SKM-1 treated with dmso at 0.1 percent for 144 hours (cell line): Measurements from ENCODE around the gene FBLN1.
"Not testable (repeated sequence)": the region's sequence is repeated elsewhere in the genome, so short reads cannot be mapped to it uniquely, and the experiment has no call there.

Source experiments
- DNase-seq: peaks from one replicate; lab custom pipeline; 2025; ENCODE audit not compliant: unreplicated experiment; lab: John Stamatoyannopoulos, UW

The FBLN1 gene

GRCh38 chr22:45475851-45476514 lies 26.7 kb upstream of the FBLN1 start:
- DNase-seq, result no peak

DNA sequence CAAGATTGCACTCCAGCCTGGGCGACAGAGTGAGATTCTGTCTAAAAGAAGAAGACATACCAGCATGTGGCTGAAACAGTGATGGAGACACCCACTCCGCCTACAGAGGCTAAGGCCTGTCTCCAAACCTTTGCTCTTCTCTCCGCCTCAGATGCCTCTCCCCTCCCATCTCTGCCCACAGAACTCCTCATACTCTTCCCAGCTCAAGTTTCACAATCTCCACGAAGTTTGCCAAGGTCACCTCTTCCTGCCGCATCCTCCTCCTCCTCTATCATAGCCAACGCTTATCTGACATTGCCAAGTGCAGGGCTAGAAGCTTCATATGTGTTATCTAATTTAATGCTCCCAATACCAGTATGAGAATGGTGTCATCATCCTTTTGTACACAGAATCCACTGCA lies 25.9 kb upstream of the FBLN1 start:
- DNase-seq, result no peak

- no peak for DNase-seq
Measured at GRCh38 chr22:45477366-45478107, 25.1 kb upstream of the FBLN1 start.

GRCh38 chr22:45478108-45478771 lies 24.4 kb upstream of the FBLN1 start:
- no peak for DNase-seq

GRCh38 chr22:45480717-45481116 lies 22.0 kb upstream of the FBLN1 start:
- no peak for DNase-seq

DNA sequence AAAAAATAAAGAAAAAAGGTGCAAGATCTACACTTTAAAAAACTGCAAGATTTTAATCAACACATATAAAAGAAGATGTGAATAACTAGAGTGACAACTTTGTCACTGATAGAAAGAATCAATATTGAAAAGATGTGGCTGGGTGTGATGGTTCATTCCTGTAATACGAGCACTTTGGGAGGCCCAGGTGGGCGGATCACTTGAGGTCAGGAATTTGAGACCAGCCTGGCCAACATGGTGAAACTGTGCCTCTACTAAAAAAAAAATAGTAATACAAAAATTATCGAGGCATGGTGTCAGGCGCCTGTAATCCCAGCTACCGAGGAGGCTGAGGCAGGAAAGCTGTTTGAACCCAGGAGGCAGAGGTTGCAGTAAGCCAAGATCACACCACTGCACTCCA lies 21.0 kb upstream of the FBLN1 start:
- DNase-seq, result no peak

DNA sequence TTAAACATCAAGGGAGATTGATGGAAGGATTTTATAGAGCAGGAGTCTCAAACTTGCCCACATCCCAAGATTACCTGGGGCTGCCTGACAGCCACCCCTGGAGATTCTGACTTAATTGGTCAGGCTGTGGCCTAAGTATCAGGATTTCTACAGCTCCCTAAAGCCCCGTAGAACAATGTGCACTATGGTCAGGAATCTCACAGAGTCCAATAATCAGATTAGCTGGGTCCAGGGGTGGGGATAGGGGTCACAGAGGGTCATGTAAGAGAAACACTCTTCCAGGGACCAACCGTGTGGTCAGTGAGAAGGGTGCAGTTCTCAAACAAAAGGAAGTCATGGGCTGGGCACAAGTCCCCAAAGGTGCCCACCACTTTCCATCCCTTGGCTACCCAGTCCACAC lies 20.5 kb upstream of the FBLN1 start:
- DNase-seq, result no peak

DNA sequence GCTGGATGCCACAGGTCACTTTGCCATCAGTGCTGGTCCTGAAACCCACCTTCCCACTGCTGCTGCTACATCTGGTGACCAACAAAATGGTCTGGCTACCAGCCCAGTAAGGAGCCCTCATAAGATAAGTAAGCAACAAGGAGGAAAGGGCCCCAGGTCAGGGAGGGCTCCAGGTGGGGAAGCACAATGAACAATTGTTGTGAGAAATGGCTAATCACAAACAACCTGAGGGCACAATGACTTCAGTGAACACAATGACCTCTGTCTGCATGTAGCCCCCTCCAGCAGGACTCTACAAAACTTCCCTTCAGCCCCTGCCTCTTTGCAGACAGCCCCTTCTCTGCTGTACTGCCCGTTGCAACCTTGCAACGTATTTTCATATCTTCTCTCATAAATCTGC lies 19.4 kb upstream of the FBLN1 start:
- DNase-seq, result no peak

- DNase-seq, result no peak
Measured at GRCh38 chr22:45483918-45484499, 18.7 kb upstream of the FBLN1 start.

DNA sequence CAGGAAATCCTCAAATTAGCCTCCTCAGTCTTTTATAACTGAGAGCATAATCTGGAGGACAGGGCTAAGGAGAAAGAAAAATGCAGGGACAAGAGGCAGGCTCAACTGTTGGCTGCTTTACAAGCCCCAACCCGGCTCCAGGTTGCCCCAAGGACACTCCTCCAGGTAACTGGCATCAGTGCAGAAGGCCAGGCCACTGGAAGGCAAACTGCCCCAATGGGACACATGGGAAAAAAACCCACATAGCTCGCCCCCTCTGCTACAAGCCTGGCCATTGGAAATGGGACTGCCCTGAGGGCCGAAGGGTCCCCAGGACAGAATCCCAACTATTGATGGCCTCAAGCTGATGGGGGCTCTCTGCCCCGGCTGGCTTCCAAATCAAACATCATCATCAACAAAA lies 17.9 kb upstream of the FBLN1 start:
- no peak for DNase-seq

DNA sequence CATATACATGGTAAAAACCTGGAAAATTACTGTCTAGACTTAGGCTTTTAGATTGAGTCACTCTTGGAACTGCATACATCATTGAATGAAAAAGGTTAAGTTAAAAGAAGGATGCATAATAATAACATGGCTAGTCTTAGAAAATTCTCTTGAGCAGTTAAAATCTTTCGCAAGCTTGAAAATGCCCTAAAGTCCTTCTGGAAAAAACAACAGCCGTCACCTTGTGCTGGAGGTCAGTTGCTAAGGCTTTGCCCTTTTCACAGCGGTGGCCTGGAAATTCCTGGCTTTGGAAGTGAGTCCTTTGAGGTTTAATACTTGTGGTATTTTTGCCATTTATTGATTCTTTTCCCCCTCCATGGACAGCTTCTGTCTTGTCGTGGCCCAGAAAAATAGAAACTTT lies 17.4 kb upstream of the FBLN1 start:
- no peak for DNase-seq

- DNase-seq, result no peak
Measured at GRCh38 chr22:45488764-45489370, 13.8 kb upstream of the FBLN1 start.

GRCh38 chr22:45490836-45491235 lies 11.8 kb upstream of the FBLN1 start:
- DNase-seq, result no peak

GRCh38 chr22:45491841-45492240 lies 10.8 kb upstream of the FBLN1 start:
- no peak for DNase-seq

- no peak for DNase-seq
Measured at GRCh38 chr22:45493286-45493771, 9.4 kb upstream of the FBLN1 start.

GRCh38 chr22:45494306-45494705 lies 8.4 kb upstream of the FBLN1 start:
- not testable (repeated sequence) for DNase-seq

DNA sequence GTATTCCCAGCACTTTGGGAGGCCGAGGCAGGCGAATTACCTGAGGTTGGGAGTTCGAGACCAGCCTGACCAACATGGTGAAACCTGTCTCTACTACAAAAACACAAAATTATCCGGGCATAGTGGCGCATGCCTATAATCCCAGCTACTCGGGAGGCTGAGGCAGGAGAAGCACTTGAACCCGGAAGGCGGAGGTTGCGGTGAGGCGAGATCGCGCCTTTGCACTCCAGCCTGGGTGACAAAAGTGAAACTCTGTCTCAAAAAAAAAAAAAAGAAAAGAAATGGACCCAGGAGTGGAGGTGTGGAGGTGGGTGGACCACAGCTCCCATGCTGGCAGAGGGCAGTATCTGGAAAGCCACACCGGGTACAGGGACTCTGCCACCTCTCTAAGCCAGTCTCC lies 7.1 kb upstream of the FBLN1 start:
- DNase-seq, result not testable (repeated sequence)

DNA sequence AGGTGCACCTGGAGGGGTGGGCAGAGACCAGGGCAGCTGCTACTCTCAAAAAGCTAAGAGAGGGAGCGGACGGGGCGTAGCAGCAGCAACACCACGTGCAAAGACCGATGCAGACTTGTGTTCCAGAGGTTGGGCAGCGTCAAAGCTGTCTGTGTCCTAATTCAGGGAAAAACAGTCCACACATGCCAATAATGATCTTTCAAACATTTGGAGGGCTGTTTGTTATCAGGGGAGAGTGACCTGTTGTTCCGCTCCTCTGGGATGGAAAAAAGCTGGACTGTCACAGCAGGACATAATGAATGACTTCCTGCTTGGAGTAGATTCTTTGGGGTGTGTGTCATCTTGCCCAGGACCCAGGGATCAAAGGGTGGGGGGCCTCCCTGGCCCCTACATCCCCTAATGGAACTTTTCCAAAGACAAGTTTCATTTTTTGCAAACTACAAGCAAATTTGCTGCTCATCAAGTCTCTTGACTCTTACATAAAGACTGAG lies 6.2 kb upstream of the FBLN1 start:
- no peak for DNase-seq

DNA sequence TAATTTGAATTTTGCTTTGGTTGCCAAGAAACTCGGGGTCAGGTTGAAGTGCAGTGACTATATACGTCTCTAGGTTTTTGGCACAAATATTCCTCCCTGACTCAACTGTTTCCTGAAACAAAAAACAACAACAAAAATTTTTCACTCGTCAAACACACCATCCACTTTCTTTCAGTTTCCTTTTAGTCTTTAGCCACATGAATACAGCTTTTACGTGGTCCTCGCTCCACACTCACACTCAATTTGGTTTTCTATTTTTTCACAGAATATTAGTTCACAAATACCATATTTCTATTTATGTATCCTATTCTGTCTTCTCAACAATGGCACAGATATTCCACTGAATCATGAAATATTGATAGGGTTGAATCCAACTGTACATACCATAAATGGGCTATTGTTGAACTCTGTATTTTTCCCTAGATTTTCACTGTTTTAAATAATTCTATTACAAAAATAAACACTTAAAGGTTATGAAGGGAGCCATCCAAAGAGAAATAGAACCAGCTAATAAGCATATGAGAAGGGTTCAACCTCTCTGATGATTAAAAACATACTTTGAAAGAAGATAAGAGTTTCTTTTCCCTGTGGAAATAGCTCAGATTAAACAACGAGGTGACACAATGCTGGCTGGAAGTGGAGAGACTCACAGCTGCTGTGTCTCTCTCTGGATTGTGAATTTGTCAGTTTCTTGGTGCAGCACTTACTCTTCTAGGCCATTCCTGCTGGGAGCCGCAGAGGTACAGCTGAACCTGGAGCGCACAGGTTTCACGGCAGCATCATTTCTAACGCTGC lies 5.1 kb upstream of the FBLN1 start:
- DNase-seq, result no peak

DNA sequence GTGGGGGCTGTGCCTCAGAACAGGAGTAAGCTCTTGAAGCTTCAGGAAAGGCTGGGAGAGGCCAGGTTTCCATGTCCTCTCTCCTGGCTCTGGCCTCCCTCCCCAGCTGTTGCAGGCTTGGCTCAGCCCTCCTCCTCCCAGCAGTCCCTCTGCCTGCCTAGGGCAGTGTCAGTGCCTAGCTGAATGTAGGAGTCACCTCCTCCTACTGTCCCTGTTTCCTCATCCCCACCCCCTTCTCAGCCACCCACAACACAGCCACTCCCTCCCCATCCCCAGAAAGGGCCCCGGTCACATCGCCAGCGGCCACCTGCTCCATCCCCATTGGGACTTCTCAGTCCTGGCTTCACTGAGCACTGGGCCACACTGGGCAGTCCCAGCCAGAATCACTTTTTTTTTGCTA lies 2.9 kb upstream of the FBLN1 start:
- no peak for DNase-seq
